ENCODE measurements around the gene GLUD1.
"Not testable (repeated sequence)": the region's sequence is repeated elsewhere in the genome, so short reads cannot be mapped to it uniquely, and the experiment has no call there.

The GLUD1 gene

GRCh38 chr10:87072449-87072848, 22.2 kb downstream of the GLUD1 start:
- Mint-ChIP-seq H3K9me3 (no peaks in the 10 kb centered on the region), H3K27ac (no peak overlapping the region), H3K4me3 (no peak overlapping the region), H3K36me3 (peaks cover 39% of the 10 kb centered on the region), H3K4me1 (no peaks in the 10 kb centered on the region), H3K27me3 (no peaks in the 10 kb centered on the region)
- ATAC-seq: no peak

GRCh38 chr10:87068281-87068680, 26.4 kb downstream of the GLUD1 start:
- no peak for ATAC-seq
- Mint-ChIP-seq H3K27ac (no peak overlapping the region), H3K27me3 (no peaks in the 10 kb centered on the region), H3K4me3 (no peak overlapping the region), H3K4me1 (no peaks in the 10 kb centered on the region), H3K9me3 (no peaks in the 10 kb centered on the region), H3K36me3 (peaks cover 69% of the 10 kb centered on the region)

- ATAC-seq: no peak
- Mint-ChIP-seq H3K4me1 (no peaks in the 10 kb centered on the region), H3K36me3 (peaks cover 58% of the 10 kb centered on the region), H3K9me3 (no peaks in the 10 kb centered on the region), H3K27me3 (no peaks in the 10 kb centered on the region), H3K4me3 (no peak overlapping the region), H3K27ac (peak overlapping the region; percentile 11)
Observed at GRCh38 chr10:87066865-87067264, 27.8 kb downstream of the GLUD1 start.

DNA sequence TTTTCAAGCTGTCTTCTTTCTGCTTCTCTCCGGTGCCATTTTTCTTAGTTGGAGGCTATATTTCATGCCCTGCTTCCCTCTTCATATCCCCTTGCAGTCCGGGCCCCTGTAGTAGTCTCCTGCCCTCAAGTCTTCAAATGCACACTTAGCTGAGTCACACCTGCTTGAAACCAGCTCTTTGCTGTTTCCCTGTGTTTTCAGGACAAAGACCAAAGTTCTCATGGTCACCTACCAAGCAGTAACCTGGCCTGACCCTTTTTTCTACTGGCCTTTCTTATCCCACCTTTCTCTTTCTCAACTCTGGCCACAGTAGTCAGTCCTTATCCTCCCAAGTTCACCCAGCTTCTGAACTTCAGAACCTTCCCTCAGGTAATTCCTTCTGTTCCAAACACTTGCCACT, 28.5 kb downstream of the GLUD1 start:
- Mint-ChIP-seq H3K27me3 (no peaks in the 10 kb centered on the region), H3K4me3 (no peak overlapping the region), H3K27ac (peak overlapping the region; percentile 11), H3K4me1 (no peaks in the 10 kb centered on the region), H3K36me3 (peaks cover 51% of the 10 kb centered on the region), H3K9me3 (no peaks in the 10 kb centered on the region)
- ATAC-seq: no peak

- peaks cover 61% of the 10 kb centered on the region for H3K36me3 Mint-ChIP-seq
- no peaks in the 10 kb centered on the region for H3K4me1 Mint-ChIP-seq
- no peaks in the 10 kb centered on the region for H3K27me3 Mint-ChIP-seq
- no peak for ATAC-seq
- H3K9me3 Mint-ChIP-seq: no peaks in the 10 kb centered on the region
- H3K27ac Mint-ChIP-seq: no peak overlapping the region
- no peak overlapping the region for H3K4me3 Mint-ChIP-seq
Observed at GRCh38 chr10:87064651-87065050, 30.0 kb downstream of the GLUD1 start.

GRCh38 chr10:87060280-87060928, 34.2 kb downstream of the GLUD1 start:
- no peak for ATAC-seq
- no peaks in the 10 kb centered on the region for H3K4me1 Mint-ChIP-seq

GRCh38 chr10:87059401-87059800, 35.2 kb downstream of the GLUD1 start:
- H3K27me3 Mint-ChIP-seq: no peaks in the 10 kb centered on the region
- H3K4me3 Mint-ChIP-seq: no peak overlapping the region
- H3K4me1 Mint-ChIP-seq: no peaks in the 10 kb centered on the region
- H3K36me3 Mint-ChIP-seq: peaks cover 52% of the 10 kb centered on the region
- H3K9me3 Mint-ChIP-seq: no peaks in the 10 kb centered on the region
- ATAC-seq: no peak
- no peak overlapping the region for H3K27ac Mint-ChIP-seq

More at GRCh38 chr10:87060280-87060928, 34.2 kb downstream of the GLUD1 start:
- Mint-ChIP-seq H3K4me3 (no peak overlapping the region), H3K9me3 (no peaks in the 10 kb centered on the region), H3K27ac (no peak overlapping the region), H3K27me3 (no peaks in the 10 kb centered on the region), H3K36me3 (peaks cover 52% of the 10 kb centered on the region)

- Mint-ChIP-seq H3K36me3 (peaks cover 40% of the 10 kb centered on the region), H3K9me3 (no peaks in the 10 kb centered on the region), H3K27me3 (no peaks in the 10 kb centered on the region), H3K4me3 (no peak overlapping the region), H3K4me1 (no peaks in the 10 kb centered on the region), H3K27ac (no peak overlapping the region)
- ATAC-seq: no peak
Observed at GRCh38 chr10:87058171-87058570, 36.5 kb downstream of the GLUD1 start.

GRCh38 chr10:87054373-87055295, 40.0 kb downstream of the GLUD1 start:
- peak; percentile 48 for ATAC-seq
- Mint-ChIP-seq H3K27ac (no peak overlapping the region), H3K4me3 (no peak overlapping the region), H3K9me3 (no peaks in the 10 kb centered on the region), H3K36me3 (peaks cover 26% of the 10 kb centered on the region), H3K4me1 (no peaks in the 10 kb centered on the region), H3K27me3 (no peaks in the 10 kb centered on the region)

GRCh38 chr10:87053577-87054181, 41.0 kb downstream of the GLUD1 start:
- Mint-ChIP-seq H3K36me3 (peaks cover 25% of the 10 kb centered on the region), H3K9me3 (no peaks in the 10 kb centered on the region), H3K27me3 (no peaks in the 10 kb centered on the region), H3K4me3 (no peak overlapping the region), H3K4me1 (no peaks in the 10 kb centered on the region), H3K27ac (no peak overlapping the region)
- no peak for ATAC-seq

GRCh38 chr10:87053111-87053510, 41.5 kb downstream of the GLUD1 start:
- Mint-ChIP-seq H3K27me3 (no peaks in the 10 kb centered on the region), H3K9me3 (no peaks in the 10 kb centered on the region), H3K36me3 (peaks cover 27% of the 10 kb centered on the region), H3K4me1 (no peaks in the 10 kb centered on the region), H3K27ac (no peak overlapping the region), H3K4me3 (no peak overlapping the region)
- no peak for ATAC-seq

GRCh38 chr10:87045434-87045938, 49.2 kb downstream of the GLUD1 start:
- Mint-ChIP-seq H3K4me1 (no peaks in the 10 kb centered on the region), H3K27ac (no peak overlapping the region), H3K27me3 (no peaks in the 10 kb centered on the region), H3K36me3 (peaks cover 51% of the 10 kb centered on the region), H3K4me3 (no peak overlapping the region), H3K9me3 (no peaks in the 10 kb centered on the region)
- no peak for ATAC-seq

- not testable (repeated sequence) for H3K4me1 Mint-ChIP-seq, H3K27ac Mint-ChIP-seq, H3K4me3 Mint-ChIP-seq
Observed at GRCh38 chr10:87043579-87043978, 51.1 kb downstream of the GLUD1 start.

GRCh38 chr10:87038786-87039185, 55.9 kb downstream of the GLUD1 start:
- no peaks in the 10 kb centered on the region for H3K4me1 Mint-ChIP-seq
- no peak overlapping the region for H3K27ac Mint-ChIP-seq
- peaks cover 12% of the 10 kb centered on the region for H3K36me3 Mint-ChIP-seq
- ATAC-seq: peak; percentile 31
- H3K27me3 Mint-ChIP-seq: no peaks in the 10 kb centered on the region
- H3K9me3 Mint-ChIP-seq: no peaks in the 10 kb centered on the region
- no peak overlapping the region for H3K4me3 Mint-ChIP-seq

More at GRCh38 chr10:87043579-87043978, 51.1 kb downstream of the GLUD1 start:
- not testable (repeated sequence) for ATAC-seq, H3K9me3 Mint-ChIP-seq, H3K27me3 Mint-ChIP-seq
- peaks cover 39% of the 10 kb centered on the region for H3K36me3 Mint-ChIP-seq

GRCh38 chr10:87038286-87038717, 56.3 kb downstream of the GLUD1 start:
- no peak overlapping the region for H3K27ac Mint-ChIP-seq
- no peak overlapping the region for H3K4me3 Mint-ChIP-seq
- H3K9me3 Mint-ChIP-seq: no peaks in the 10 kb centered on the region
- H3K4me1 Mint-ChIP-seq: no peaks in the 10 kb centered on the region
- peak; percentile 24 for ATAC-seq
- H3K27me3 Mint-ChIP-seq: no peaks in the 10 kb centered on the region
- H3K36me3 Mint-ChIP-seq: peaks cover 10% of the 10 kb centered on the region

Measured in stimulated activated memory B cell treated with anti-CD40 and anti-IgM and Interleukin-4, amounts not matched to agents 10 μg/mL and 1 μg/mL and 100 μg/mL, for 72 hours (primary cell).